HEK293 (cell line): ENCODE data around the gene RBMS1.

Source experiments
- ATF2 ChIP-seq: fragments of 450-650 bp; formaldehyde crosslinking; IDR thresholded peaks from 2 replicates; pipeline ENCODE4 v1.5.1; 2016; ENCODE audit warnings: missing biosample characterization, missing genetic modification characterization, low read depth
- GLIS1 ChIP-seq: fragments of 450-650 bp; formaldehyde crosslinking; IDR thresholded peaks from 2 replicates; pipeline ENCODE4 v1.5.1; 2016; ENCODE audit warnings: missing biosample characterization, missing genetic modification characterization
- HIC1 ChIP-seq: fragments of 450-650 bp; formaldehyde crosslinking; IDR thresholded peaks from 2 replicates; pipeline ENCODE4 v1.5.1; 2016; ENCODE audit warnings: missing biosample characterization, missing genetic modification characterization
- KLF10 ChIP-seq: fragments of 450-650 bp; IDR thresholded peaks from 2 replicates; pipeline ENCODE4 v1.5.1; 2018; ENCODE audit warnings: missing biosample characterization, mild to moderate bottlenecking, missing genetic modification characterization
- PRDM4 ChIP-seq: fragments of 450-650 bp; formaldehyde crosslinking; IDR thresholded peaks from 2 replicates; pipeline ENCODE4 v1.5.1; 2017; ENCODE audit warnings: missing biosample characterization, missing genetic modification characterization
- SP3 ChIP-seq: fragments of 450-650 bp; formaldehyde crosslinking; IDR thresholded peaks from 2 replicates; pipeline ENCODE4 v1.5.1; 2016; ENCODE audit warnings: missing biosample characterization, missing genetic modification characterization
- ZBTB20 ChIP-seq: fragments of 450-650 bp; formaldehyde crosslinking; IDR thresholded peaks from 2 replicates; pipeline ENCODE4 v1.5.1; 2016; ENCODE audit warnings: missing biosample characterization, missing genetic modification characterization
- ZEB2 ChIP-seq: fragments of 450-650 bp; formaldehyde crosslinking; IDR thresholded peaks from 2 replicates; pipeline ENCODE4 v1.5.1; 2016; ENCODE audit warnings: missing biosample characterization, missing genetic modification characterization
- ZFP3 ChIP-seq: fragments of 450-650 bp; formaldehyde crosslinking; IDR thresholded peaks from 2 replicates; pipeline ENCODE4 v1.5.1; 2016; ENCODE audit warnings: low read depth, missing biosample characterization, missing genetic modification characterization
- ZFP37 ChIP-seq: fragments of 450-650 bp; formaldehyde crosslinking; IDR thresholded peaks from 2 replicates; pipeline ENCODE4 v1.5.1; 2016; ENCODE audit warnings: missing biosample characterization, missing genetic modification characterization
- ZNF10 ChIP-seq: fragments of 450-650 bp; formaldehyde crosslinking; IDR thresholded peaks from 2 replicates; pipeline ENCODE4 v1.5.1; 2017; ENCODE audit warnings: missing biosample characterization, missing genetic modification characterization
- ZNF23 ChIP-seq: fragments of 450-650 bp; formaldehyde crosslinking; IDR thresholded peaks from 2 replicates; pipeline ENCODE4 v1.5.1; 2016; ENCODE audit warnings: missing biosample characterization, missing genetic modification characterization, borderline replicate concordance
- ZNF24 ChIP-seq: fragments of 450-650 bp; formaldehyde crosslinking; IDR thresholded peaks from 2 replicates; pipeline ENCODE4 v1.5.1; 2016; ENCODE audit warnings: missing biosample characterization, missing genetic modification characterization
- ZNF324 ChIP-seq: fragments of 450-650 bp; formaldehyde crosslinking; IDR thresholded peaks from 2 replicates; pipeline ENCODE4 v1.5.1; 2016; ENCODE audit warnings: missing biosample characterization, missing genetic modification characterization
- ZNF335 ChIP-seq: fragments of 450-650 bp; formaldehyde crosslinking; conservative IDR thresholded peaks from 2 replicates; pipeline ENCODE4 v1.5.1; 2016; ENCODE audit warnings: missing biosample characterization, missing genetic modification characterization
- ZNF362 ChIP-seq: fragments of 450-650 bp; formaldehyde crosslinking; IDR thresholded peaks from 2 replicates; pipeline ENCODE4 v1.5.1; 2016; ENCODE audit warnings: missing biosample characterization, missing genetic modification characterization
- ZNF394 ChIP-seq: fragments of 450-650 bp; formaldehyde crosslinking; IDR thresholded peaks from 2 replicates; pipeline ENCODE4 v1.5.1; 2016; ENCODE audit warnings: missing biosample characterization, missing genetic modification characterization, mild to moderate bottlenecking, moderate library complexity, borderline replicate concordance
- ZNF398 ChIP-seq: fragments of 450-650 bp; formaldehyde crosslinking; IDR thresholded peaks from 2 replicates; pipeline ENCODE4 v1.5.1; 2017; ENCODE audit warnings: missing biosample characterization, missing genetic modification characterization
- ZNF558 ChIP-seq: fragments of 450-650 bp; formaldehyde crosslinking; IDR thresholded peaks from 2 replicates; pipeline ENCODE4 v1.5.1; 2016; ENCODE audit warnings: missing biosample characterization, missing genetic modification characterization
- ZNF561 ChIP-seq: fragments of 450-650 bp; IDR thresholded peaks from 2 replicates; pipeline ENCODE4 v1.5.1; 2018; ENCODE audit warnings: missing biosample characterization, missing genetic modification characterization, borderline replicate concordance
- ZNF629 ChIP-seq: fragments of 450-650 bp; formaldehyde crosslinking; IDR thresholded peaks from 2 replicates; pipeline ENCODE4 v1.5.1; 2017; ENCODE audit warnings: missing biosample characterization, missing genetic modification characterization
- ZNF639 ChIP-seq: fragments of 450-650 bp; formaldehyde crosslinking; IDR thresholded peaks from 2 replicates; pipeline ENCODE4 v1.5.1; 2016; ENCODE audit warnings: missing biosample characterization, missing genetic modification characterization
- ZNF843 ChIP-seq: fragments of 450-650 bp; formaldehyde crosslinking; IDR thresholded peaks from 2 replicates; pipeline ENCODE4 v1.5.1; 2016; ENCODE audit warnings: missing biosample characterization, missing genetic modification characterization
- ZXDB ChIP-seq: fragments of 450-650 bp; formaldehyde crosslinking; IDR thresholded peaks from 2 replicates; pipeline ENCODE4 v1.5.1; 2016; ENCODE audit warnings: missing biosample characterization, missing genetic modification characterization

RBMS1 gene

GRCh38 chr2:160352500-160352899 is 141.1 kb downstream of the RBMS1 start (continued):
- TF ChIP-seq ZNF10 (tag by site-specific recombination) = no peak
- 0 out of 2 replicates have a peak, but pooled peaks have one; percentile 33 for TF ChIP-seq ZNF398
- TF ChIP-seq ZNF629 (tag by site-specific recombination) = peak; percentile 92
- TF ChIP-seq ZNF324 = no peak
- no peak for TF ChIP-seq ZBTB20 (tag by site-specific recombination)
- TF ChIP-seq ZNF24 = 0 out of 2 replicates have a peak, but pooled peaks have one; percentile 39
- no peak for TF ChIP-seq ZNF362 (tag by site-specific recombination)
- peak; percentile 26; the same call in 1 of the 2 replicates for TF ChIP-seq ZXDB (tag by site-specific recombination)
- TF ChIP-seq ZNF561 = no peak
- TF ChIP-seq HIC1 (tag by site-specific recombination) = peak; percentile 60; the same call in 1 of the 2 replicates
- TF ChIP-seq ZFP3 (tag by site-specific recombination) = no peak
- 0 out of 2 replicates have a peak, but pooled peaks have one; percentile 10 for TF ChIP-seq GLIS1 (tag by site-specific recombination)
- 0 out of 2 replicates have a peak, but pooled peaks have one; percentile 19 for TF ChIP-seq ZNF335 (tag by site-specific recombination)
- TF ChIP-seq ZEB2 (tag by site-specific recombination) = peak; percentile 91
- TF ChIP-seq ATF2 = peak; percentile 75
- 0 out of 2 replicates have a peak, but pooled peaks have one; percentile 51 for TF ChIP-seq ZFP37 (tag by site-specific recombination)
- TF ChIP-seq ZNF23 (tag by site-specific recombination) = no peak
- TF ChIP-seq ZNF639 (tag by site-specific recombination) = peak; percentile 49; the same call in 1 of the 2 replicates
- peak; percentile 60; the same call in 1 of the 2 replicates for TF ChIP-seq KLF10 (tag by site-specific recombination)
- TF ChIP-seq PRDM4 (tag by site-specific recombination) = no peak
- 0 out of 2 replicates have a peak, but pooled peaks have one; percentile 21 for TF ChIP-seq ZNF558 (tag by site-specific recombination)
- TF ChIP-seq ZNF394 (tag by site-specific recombination) = peak; percentile 58
- TF ChIP-seq ZNF843 (tag by site-specific recombination) = peak; percentile 86
- TF ChIP-seq SP3 (tag by site-specific recombination) = 0 out of 2 replicates have a peak, but pooled peaks have one; percentile 30
